Raji (cell line): ENCODE results near the gene SUSD5.

Experiments
- POLR2A ChIP-seq: IDR thresholded peaks from 2 replicates; pipeline ENCODE4 v1.6.1; 2011; ENCODE audit warnings: low read depth, low read length, control low read depth; ENCODE audit not compliant: insufficient read depth

Gene SUSD5

GRCh38 chr3:33215739-33216138 lies 2.9 kb downstream of the SUSD5 start:
- no peak for TF ChIP-seq POLR2A

GRCh38 chr3:33212406-33212805 lies 6.2 kb downstream of the SUSD5 start:
- no peak for TF ChIP-seq POLR2A

GRCh38 chr3:33211444-33211843 lies 7.2 kb downstream of the SUSD5 start:
- no peak for TF ChIP-seq POLR2A

GRCh38 chr3:33209357-33209756 lies 9.3 kb downstream of the SUSD5 start:
- TF ChIP-seq POLR2A: no peak

- no peak for TF ChIP-seq POLR2A
Measured at GRCh38 chr3:33202711-33203457, 15.7 kb downstream of the SUSD5 start.

GRCh38 chr3:33201195-33201594 lies 17.4 kb downstream of the SUSD5 start:
- TF ChIP-seq POLR2A: no peak

- TF ChIP-seq POLR2A: no peak
Measured at GRCh38 chr3:33196538-33196937, 22.1 kb downstream of the SUSD5 start.

- TF ChIP-seq POLR2A: no peak
Measured at GRCh38 chr3:33194303-33194702, 24.3 kb downstream of the SUSD5 start.

- TF ChIP-seq POLR2A: no peak
Measured at GRCh38 chr3:33187368-33187634, 31.3 kb downstream of the SUSD5 start.

GRCh38 chr3:33186524-33187367 lies 31.9 kb downstream of the SUSD5 start:
- TF ChIP-seq POLR2A: no peak

- no peak for TF ChIP-seq POLR2A
Measured at GRCh38 chr3:33184863-33185262, 33.7 kb downstream of the SUSD5 start.

- TF ChIP-seq POLR2A: no peak
Measured at GRCh38 chr3:33181229-33181628, 37.4 kb downstream of the SUSD5 start.

GRCh38 chr3:33179132-33179531 lies 39.5 kb downstream of the SUSD5 start:
- no peak for TF ChIP-seq POLR2A

GRCh38 chr3:33174711-33175414 lies 43.7 kb downstream of the SUSD5 start:
- TF ChIP-seq POLR2A: no peak

GRCh38 chr3:33174095-33174494 lies 44.5 kb downstream of the SUSD5 start:
- no peak for TF ChIP-seq POLR2A

- no peak for TF ChIP-seq POLR2A
Measured at GRCh38 chr3:33173672-33174071, 44.9 kb downstream of the SUSD5 start.
